ENCODE measurements around the gene CUL9.

Gene CUL9

GRCh38 chr6:43229803-43230620 is 48.0 kb downstream of the CUL9 start:
- no peak for DNase-seq (ENCODE audit: low spot score)

DNA sequence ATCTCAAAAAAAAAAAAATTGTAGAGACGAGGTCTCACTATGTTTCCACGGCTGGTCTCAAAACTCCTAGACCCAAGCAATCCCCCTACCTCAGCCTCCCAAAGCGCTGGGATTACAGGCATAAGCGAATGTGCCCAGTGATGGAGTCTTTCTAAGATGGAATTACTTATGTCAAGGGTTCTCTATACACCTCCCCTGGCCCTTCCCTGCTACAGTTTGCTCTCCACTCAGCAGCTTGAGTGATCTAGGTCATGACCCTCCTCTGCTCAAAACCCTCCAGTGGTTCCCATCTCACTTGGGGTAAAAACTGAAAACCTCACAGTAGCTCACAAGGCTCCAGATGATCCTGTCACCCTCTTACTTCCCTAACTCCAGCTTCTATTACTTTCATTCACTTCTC is 49.1 kb downstream of the CUL9 start:
- DNase-seq (ENCODE audit: low spot score): no peak

- no peak for DNase-seq (ENCODE audit: low spot score)
These were observed 49.9 kb downstream of the CUL9 start for GRCh38 chr6:43231735-43232450.

DNA sequence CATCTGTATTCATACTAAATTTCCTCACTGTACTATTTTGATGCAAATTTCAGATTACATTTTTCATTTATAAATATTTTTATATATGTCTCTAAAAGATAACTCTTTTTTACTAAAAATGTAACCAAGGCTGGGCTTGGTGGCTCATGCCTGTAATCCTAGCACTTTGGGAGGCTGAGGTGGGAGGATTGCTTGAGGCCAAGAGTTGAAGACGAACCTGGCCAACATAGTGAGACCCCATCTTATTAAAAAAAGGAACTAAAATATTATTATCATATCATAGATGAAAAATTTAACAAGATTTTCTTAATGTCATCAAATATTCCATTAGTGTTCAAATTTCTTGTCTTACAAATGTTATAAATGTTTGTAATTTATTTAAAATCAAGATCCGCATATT is 53.8 kb downstream of the CUL9 start:
- no peak for DNase-seq (ENCODE audit: low spot score)

GRCh38 chr6:43239054-43239453 is 57.1 kb downstream of the CUL9 start:
- DNase-seq (ENCODE audit: low spot score): no peak

GRCh38 chr6:43240950-43241349 is 59.0 kb downstream of the CUL9 start:
- no peak for DNase-seq (ENCODE audit: low spot score)

GRCh38 chr6:43241446-43241845 is 59.5 kb downstream of the CUL9 start:
- no peak for DNase-seq (ENCODE audit: low spot score)

- no peak for DNase-seq (ENCODE audit: low spot score)
These were observed 61.1 kb downstream of the CUL9 start, which contains the start of gene TTBK1 for GRCh38 chr6:43242908-43243663. TSS of gene TTBK1 (plus strand) at chr6:43243481. CDS start at chr6:43246661, 3,180 bp downstream.

DNA sequence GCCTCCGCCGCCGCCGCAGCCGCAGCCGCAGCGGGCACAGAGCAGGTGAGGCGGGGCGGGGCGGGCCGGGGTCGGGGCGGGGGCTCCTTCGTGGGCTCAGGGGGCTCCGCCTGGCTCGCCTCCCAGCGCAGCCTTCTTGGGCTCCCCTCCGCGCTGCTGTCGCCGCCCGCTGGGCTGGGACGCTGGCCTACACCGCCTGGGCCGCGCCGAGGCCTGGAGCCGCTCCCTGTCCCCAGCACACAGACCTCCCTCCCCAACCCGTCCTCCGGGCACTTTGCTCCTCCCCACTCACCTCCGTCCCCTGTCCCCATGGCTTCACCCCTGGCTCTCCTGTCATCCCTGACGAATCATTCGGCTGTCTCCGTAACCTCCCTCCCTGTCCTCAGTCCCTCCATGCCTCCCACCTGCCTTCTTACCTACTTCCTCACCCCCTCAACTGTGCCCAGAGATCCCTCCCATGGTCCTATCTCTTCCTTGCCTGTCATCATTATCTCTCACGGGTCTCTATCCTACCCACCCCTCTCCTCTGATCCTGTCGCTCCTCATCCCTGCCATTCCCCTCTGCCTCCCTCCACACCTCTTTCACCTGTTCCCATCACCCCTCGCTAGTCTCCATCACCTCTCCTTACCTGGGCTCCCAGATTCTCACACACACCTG is 61.8 kb downstream of the CUL9 start:
- no peak for DNase-seq (ENCODE audit: low spot score)

DNA sequence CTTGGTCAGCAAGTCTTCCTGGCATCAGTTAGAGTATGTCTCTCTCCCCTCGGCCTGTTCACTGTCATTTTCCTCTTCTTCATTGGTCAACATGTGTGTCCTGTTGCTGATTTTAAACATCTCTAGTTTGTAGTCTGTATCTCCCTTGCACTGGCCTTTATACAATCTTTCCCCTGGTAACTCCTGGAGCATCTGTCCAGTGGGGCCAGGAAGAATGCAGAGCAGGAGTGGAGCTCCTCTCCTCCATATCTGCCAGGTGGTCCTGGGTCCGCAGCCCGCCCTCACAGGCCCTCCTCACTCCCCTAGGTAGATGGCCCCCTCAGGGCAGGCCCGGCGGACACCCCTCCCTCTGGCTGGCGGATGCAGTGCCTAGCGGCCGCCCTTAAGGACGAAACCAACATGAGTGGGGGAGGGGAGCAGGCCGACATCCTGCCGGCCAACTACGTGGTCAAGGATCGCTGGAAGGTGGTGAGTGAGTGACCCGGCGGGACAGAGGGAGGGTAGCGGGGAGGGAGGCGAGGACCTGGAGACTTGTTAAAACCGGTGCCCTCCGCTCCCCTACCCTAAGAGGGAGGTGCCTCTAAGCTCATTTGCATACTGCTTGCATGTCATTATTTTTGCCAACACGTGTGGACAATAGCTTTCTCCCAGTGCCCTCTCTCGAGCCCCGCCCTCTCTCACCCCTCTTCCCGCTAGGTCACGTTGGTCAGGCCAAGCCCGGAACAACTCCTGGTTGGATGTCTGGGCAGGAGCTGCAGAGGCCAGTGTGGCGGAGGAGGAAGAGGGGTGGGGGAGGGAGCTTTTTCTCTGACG is 64.5 kb downstream of the CUL9 start:
- DNase-seq (ENCODE audit: low spot score): no peak

DNA sequence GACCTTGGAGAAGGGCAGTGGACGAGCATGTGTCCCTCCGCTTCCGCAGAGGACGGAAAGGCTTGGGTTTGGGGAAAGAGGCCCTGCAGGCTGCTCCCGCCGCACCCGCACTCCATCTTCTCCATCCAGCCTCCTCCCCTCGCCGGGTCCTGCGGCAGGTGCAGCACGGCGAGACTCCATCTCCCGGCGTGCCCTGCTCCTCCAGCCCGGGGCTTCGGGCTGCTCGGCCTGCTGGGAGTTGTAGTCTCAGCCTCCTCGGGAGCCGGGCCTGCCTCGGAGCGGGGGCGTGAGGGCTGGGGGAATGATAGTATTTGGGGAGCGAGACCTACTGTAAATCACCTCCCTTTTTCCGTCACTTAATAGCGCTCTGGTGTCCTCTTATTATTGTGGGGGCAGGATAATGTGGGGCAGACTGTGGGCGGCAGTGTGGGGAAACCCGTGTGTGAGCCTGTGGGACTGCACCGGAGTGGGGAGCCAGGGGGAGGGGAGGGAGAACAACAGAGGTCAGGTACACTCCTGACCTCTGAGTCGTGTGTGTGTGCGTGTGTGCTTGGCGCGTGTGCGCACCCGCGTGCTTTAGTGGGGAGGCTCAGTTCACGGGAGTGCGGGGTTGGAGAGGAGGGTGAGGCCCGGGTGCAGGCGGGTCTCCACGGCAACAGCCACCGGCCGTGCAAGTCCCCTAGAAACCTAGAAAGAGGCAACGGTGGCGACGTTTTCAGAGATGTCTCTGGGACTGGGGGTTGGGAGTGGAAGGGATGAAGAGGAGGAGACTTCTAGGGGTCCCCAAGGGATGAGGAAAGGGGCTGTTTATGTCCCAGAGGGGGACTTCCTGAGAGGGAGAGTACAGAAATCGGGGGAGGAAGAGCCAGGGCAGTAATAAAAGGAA is 65.4 kb downstream of the CUL9 start:
- peak; percentile 88 for DNase-seq (ENCODE audit: low spot score)

DNA sequence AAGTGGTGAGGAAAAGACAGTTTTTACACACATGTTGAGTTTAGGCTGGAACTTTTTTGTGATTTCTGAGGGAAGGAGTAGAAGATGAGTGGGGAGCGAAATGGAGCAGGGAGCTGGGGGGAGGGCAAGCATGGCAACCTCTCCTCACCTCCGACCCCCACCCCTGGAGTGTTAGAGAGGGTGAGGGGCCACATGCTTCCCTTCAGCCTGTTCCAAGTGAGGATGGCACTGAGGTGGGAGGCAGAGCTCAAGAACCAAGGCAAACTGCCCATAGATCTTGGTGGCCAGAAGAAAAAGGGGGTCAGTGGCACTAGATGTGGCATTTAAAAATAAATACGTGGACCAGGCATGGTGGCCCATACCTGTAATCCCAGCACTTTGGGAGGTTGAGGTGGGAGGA is 66.1 kb downstream of the CUL9 start:
- DNase-seq (ENCODE audit: low spot score): no peak

DNA sequence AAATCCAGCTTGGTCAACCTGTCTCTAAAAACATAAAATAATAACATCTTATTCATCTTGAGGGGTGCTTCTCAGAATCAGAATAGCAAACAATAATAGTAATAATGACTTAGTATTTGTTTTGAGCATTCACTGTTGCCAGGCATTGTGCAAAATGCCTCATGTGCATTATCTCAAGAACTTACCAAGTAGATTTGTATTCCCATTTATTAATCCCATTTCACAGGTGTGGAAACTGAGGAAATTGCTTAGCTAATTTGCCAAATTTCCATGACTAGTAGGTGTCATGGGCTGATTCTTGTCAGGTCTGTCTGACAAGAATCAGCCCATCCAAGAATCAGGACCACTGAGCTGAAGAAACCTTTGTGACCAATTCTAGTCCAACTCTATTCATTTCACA is 66.8 kb downstream of the CUL9 start:
- DNase-seq (ENCODE audit: low spot score): no peak

- DNase-seq (ENCODE audit: low spot score): no peak
These were observed 69.0 kb downstream of the CUL9 start for GRCh38 chr6:43250992-43251373.

DNA sequence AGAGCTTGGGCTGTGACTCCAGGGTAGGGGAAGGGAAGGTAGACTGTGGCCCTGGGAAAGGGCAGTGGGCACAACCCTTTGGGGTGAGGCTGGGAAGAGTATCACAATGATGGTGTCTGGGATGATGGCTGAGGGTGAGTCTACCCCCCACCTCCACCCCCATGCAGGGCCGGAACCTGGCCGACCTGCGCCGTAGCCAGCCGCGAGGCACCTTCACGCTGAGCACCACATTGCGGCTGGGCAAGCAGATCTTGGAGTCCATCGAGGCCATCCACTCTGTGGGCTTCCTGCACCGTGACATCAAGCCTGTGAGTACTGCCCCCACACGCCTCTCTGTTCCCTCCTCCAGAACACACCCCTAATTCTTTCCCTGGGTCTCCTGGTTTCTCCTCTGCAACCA is 71.4 kb downstream of the CUL9 start:
- no peak for DNase-seq (ENCODE audit: low spot score)

DNA sequence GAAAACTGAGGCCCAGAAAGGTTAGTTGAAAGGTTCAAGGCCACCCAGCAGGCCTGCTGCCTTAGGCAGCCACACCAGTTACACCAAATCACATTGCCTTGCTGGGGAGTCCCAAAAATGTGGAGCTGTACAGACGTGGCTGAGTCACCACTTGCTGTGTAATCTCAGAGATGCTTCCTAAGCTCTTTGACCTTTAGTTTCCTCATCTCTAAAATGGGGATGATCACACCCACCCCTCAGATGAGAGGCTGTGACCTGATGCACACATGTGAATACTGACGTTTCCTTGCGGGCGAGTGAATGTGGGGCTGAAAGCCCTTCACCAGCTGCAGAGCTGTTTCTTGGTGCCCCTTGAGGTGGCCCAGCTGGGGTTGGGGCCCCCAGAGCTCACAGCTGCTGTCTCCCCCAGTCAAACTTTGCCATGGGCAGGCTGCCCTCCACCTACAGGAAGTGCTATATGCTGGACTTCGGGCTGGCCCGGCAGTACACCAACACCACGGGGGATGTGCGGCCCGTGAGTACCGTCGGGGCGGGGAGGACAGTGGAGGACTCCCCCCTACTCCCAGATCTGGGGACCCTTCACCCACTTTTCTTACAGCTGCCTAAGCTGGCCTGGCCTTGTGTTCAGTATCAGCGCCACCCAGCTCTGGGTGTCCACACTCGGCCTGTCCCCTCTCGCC is 72.3 kb downstream of the CUL9 start:
- DNase-seq (ENCODE audit: low spot score): no peak

DNA sequence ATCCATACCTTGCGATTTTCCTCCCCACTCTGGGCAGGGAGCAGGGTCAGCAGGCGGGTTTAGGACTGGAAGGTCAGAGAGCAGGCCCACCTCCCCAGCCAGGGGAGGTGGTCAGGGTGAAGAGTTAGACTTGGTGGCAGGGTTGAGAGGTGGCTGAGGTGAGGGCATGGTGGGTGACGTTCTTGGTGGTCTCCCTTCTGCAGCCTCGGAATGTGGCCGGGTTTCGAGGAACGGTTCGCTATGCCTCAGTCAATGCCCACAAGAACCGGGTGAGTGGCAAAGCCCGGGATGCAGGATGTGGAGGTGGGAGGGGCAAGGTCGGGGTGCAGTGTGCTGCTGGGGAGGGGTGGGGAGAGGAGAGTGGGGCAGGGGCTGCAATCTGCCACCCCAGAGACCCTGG is 72.8 kb downstream of the CUL9 start:
- DNase-seq (ENCODE audit: low spot score): no peak

- no peak for DNase-seq (ENCODE audit: low spot score)
These were observed 73.5 kb downstream of the CUL9 start for GRCh38 chr6:43255408-43256054.

- DNase-seq (ENCODE audit: low spot score): no peak
These were observed 74.8 kb downstream of the CUL9 start for GRCh38 chr6:43256670-43257366.
